DMS 273 (cell line): ENCODE results near the gene IL7R.
"Not testable (repeated sequence)": the region's sequence is repeated elsewhere in the genome, so short reads cannot be mapped to it uniquely, and the experiment has no call there.

Experiments
- DNase-seq: peaks from one replicate; lab custom pipeline; 2025; ENCODE audit not compliant: unreplicated experiment; lab: John Stamatoyannopoulos, UW

Gene IL7R

DNA sequence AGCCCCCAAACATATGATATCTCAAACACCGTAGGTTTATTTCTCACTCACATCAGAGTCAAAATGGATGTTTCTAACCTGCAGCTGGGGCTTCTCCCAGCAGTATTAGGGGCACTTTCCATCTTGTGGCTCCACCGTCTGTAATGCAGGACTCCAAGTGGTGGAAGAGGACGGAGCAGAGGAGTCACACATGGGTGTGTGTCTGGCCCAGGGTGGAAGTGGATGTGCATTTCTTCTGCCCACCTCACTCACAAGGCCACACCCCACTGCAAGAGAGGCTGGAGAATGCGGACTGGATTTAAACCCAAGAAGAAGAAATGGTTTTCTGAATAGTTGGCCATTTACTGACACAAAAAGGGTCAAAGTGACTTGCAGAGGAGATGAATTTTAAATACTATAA, 13.9 kb downstream of the IL7R start:
- DNase-seq: no peak

DNA sequence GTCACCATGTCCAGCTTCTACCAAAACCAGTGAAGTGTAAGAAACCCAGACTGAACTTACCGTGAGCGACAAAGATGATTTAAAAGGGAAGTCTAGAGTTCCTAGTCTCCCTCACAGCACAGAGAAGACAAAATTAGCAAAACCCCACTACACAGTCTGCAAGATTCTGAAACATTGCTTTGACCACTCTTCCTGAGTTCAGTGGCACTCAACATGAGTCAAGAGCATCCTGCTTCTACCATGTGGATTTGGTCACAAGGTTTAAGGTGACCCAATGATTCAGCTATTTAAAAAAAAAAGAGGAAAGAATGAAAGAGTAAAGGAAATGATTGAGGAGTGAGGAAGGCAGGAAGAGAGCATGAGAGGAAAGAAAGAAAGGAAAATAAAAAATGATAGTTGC, 19.8 kb downstream of the IL7R start:
- DNase-seq: no peak

GRCh38 chr5:35876922-35877321, 20.2 kb downstream of the IL7R start:
- DNase-seq: no peak

- DNase-seq: no peak
Measured at GRCh38 chr5:35877655-35878054, 21.0 kb downstream of the IL7R start.

- no peak for DNase-seq
Measured at GRCh38 chr5:35878079-35878478, 21.4 kb downstream of the IL7R start.

GRCh38 chr5:35879096-35879495, 22.4 kb downstream of the IL7R start:
- no peak for DNase-seq

DNA sequence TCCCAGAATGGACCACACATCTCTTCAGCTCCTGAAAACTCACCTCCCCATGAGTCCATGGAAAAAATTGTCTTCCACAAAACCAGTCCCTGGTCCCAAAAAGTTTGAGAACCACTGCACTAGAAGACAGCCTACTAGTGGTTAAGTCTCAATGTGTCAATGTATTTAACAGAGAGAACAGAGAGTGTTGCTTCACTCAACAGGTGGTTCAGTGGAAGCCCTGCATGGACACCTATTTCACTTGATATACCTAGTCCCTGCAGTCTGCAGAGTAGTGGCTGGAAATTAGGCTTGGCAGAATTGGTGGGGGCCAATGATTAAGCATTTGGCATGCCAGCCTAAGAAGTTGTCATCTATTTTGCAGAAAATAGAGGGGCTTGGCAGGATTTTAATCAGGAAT, 23.0 kb downstream of the IL7R start:
- DNase-seq: no peak

DNA sequence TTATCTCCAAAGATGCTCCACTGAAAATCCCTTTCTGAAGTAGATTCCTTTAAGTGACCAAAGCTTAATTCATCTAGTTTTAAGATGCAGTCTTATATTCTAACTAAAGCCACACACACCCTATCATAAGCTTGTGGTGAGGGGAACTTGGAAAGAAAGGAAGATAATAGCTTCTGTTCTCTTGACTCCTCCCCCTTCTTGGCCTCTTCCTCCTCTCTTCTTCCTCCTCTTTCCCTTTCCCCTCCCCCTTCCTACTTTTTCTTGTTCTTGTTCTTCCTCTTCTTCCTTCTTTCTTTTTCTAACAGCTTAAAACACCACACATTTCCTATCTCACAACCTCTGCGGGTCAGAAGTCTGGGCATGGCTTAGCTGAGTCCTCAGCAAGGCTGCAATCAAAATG, 23.5 kb downstream of the IL7R start:
- DNase-seq: no peak

GRCh38 chr5:35881758-35882157, 25.1 kb downstream of the IL7R start:
- DNase-seq: no peak

DNA sequence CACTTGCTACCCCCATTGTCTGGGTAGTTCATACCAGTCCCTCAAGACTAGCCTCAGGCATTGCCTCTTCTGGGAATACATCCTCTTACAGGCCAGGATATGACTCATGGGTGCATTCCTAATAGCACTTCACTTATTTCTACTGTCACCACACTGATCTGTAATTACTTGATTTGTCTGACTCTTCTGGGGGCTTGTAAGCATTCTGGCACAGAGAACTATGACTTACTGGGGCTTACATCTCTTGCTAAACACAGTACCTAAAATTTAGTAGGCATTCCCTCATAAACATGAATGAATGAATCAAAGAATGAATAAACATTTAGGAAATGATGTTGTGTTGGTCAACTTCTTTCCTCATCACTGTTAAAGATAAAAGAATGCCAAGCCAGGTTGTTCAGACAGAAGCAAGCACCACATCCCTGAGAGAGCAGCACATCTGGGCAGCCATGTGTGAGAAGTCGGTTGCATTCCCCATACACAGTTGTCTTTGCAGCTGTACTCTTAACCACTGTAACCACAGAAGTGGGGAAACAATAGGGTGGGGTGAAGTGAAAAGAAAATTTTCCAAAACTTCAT, 27.6 kb downstream of the IL7R start:
- no peak for DNase-seq

DNA sequence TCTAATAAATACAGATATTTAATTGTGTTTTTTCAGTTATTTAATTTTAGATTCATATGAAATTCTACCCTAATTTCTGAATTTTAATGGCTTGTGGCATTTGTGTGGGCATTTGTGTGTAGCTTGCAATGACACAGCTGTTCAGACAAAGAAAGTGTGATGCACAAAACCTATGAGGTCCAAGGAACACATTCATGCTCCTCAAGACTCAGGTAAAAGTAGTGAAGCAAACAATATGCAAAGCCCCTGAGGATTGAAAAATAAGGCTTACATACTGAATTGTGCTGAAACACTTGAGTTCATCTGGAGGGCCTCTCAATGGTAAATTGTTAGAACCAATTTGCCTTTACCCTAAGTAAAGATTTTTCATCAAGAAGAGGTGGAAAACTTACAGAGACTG, 28.1 kb downstream of the IL7R start:
- no peak for DNase-seq

DNA sequence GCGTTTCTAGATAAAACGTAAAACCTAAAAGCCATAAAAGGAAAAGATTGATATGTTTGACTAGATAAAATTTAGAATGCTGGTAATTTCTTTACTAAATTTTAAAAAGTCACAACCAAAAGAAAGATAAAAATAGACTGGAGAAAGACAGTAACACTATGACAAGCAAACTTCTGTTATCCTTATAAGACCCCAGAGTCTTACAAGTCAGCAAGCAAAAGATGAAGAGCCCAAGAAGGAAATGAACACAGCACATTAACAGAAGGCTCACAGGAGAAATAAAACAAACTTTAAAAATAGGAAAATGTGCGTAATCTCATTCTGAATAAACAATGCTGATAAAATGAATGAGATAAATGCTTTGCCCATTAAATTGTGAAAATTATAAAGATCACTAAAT, 29.7 kb downstream of the IL7R start:
- DNase-seq: no peak

- no peak for DNase-seq
Measured at GRCh38 chr5:35887321-35888100, 30.8 kb downstream of the IL7R start.

DNA sequence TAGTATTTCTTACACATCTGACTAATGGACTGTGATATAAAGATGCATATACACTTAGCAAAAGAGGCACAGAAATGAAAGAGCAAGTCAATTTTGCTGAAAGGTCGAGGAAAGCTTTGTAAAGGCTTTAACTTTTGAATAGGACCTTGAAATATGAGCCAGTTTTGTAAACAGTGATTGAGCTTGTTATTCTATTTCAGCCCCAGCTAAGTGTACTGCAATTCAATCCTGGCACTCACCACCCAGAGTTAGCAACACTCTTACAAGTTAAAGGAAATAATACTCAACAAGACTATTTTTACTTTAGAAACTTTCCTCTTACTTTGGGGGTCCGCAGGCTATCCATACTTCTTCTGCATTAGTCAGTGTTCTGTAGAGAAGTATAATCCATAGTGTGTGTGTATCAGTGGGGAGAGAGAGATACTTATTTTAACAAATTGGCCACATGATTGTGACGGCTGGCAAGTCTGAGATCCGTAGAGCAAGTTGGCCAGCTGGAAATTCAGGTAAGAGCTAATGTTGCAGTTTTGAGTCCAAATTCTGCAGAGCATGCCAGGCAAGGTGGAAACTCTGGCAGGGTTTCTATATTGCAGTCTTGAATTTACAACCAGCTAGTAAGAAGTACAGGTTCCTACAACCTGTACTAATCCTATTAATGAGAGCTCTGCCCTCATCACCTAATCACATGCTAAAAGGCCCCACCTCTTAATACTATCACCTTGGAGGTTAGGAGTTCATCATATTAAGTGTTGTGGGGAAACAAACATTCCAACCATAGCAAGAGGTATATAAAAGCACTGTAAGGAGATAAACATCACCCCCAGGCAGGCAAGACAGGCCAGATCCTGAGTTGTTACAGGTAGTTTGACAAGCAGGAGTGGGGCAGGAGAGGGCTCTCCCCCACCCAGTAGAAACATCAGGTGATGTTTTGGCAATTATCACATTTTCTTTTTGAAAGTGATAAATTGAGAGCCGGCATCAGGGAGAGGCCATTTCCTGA, 33.6 kb downstream of the IL7R start:
- DNase-seq: no peak

DNA sequence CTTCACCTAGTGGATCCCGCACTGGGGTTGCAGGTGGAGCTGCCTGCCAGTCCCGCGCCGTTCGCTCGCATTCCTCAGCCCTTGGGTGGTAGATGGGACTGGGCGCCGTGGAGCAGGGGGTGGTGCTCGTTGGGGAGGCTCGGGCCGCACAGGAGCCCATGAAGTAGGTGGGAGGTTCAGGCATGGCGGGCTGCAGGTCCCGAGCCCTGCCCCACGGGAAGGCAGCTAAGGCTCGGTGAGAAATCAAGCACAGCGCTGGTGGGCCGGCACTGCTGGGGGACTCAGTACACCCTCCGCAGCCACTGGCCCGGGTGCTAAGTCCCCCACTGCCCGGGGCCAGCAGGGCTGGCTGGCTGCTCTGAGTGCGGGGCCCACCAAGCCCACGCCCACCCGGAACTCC, 36.1 kb downstream of the IL7R start:
- not testable (repeated sequence) for DNase-seq

GRCh38 chr5:35894131-35894530, 37.4 kb downstream of the IL7R start:
- no peak for DNase-seq

GRCh38 chr5:35898952-35899660, 42.4 kb downstream of the IL7R start:
- no peak for DNase-seq

- peak; percentile 54 for DNase-seq
Measured at GRCh38 chr5:35899800-35900199, 43.1 kb downstream of the IL7R start.

DNA sequence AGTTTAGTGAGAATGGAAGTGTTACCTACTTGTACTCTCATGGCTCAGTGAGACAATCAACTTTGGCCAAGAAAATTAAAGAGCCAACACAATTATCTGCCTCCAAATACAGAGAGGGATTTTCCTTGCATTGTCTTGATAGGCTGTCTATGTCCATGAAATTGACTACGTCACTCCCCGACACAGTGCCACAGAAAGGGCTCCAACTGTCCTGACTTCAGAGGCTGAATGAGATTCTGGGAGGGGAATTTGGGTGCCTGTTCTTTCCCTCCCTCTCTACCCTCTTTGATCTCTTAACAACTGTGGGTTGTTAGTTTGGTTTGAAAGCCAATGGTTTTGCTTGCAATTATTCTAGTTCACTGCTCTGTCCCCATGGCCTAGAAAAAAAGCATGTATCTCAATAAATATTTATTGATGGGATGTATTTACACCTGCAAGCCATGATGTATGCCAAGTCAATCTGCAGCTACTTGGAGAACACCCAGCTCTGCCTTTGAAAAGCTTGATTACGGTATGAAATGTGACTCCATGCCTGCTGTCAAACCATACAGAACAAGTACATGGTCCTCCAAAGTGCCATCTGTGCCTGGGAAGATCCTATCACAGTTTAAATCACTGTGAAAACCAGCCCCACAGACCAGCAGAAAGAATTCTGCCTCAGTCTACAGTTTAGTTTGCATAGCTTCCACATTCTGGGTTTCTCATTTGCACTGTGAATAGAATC, 44.4 kb downstream of the IL7R start:
- peak; percentile 97 for DNase-seq

DNA sequence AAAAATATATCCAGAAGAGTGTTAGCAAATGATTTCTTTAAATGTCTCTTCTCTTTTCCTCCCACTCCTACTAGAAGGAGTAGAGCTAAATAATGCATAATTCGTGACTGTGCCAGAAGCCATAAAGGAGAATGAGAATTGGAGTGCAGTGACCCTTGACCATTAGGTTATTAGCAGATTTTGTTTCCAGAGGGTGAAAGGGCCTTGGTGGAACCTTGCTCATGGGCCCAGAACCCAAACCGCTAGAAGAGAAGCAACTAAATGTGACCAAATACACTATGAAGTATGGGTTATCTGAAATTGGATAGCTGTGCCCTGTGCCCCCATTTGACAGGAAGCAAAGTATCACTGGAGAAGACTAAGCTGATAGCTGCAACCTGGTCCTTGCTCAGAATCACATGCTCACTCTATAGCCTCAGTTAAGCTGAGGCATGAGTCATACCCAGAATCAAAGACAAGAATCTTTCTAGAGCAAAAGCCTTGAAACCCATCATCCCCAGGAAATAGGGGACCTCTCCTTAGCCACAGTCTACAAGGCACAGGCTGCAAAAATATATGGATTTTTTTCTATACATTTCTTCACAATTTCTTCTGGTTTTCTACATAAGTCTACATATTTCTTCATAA, 45.5 kb downstream of the IL7R start:
- peak; percentile 51 for DNase-seq
